ENCODE results near the gene CLPSL1. TPM values are rescaled to one million over a fixed set of nuclear protein-coding genes. Genes with fewer than 3 reads are reported as not detected.

CLPSL1 gene
- total and polyA plus RNA-seq, 2 experiments from 2014 or later: not detected

DNA sequence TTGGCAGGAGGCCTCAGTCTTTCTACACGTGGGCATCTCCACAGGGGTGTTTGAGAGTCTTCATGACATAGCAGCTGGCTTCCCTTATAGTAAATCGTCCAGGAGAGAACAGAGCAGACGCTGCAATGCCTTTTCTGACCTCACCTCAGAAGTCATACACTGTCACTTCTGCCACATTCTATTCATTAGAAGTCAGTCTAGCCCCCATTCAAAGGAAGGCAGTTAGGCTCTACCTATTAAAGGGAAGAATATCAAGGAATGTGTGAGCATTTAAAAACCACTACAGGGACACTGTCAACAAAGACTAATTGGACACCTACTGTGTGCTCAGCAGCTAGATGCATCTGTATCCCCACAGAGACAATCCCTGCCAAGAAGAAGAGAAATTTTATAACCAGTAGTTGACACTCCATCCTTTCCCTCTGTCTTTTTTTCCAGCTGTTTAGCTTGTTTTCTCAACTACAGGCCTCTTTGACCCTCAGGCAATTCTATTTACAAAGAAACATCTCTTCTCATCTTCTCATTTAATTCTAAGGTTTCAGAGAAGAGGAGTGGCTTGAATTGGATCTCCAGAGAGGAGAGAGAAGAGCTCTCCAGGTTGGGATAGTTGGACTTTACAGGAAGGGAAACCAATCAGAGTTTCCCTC lies 25.4 kb upstream of the CLPSL1 start:
- DNase-seq (ENCODE audit: low spot score): peak; percentile 21
- Histone ChIP-seq H2AFZ (no peak overlapping the region), H3K36me3 (ENCODE audit: insufficient read depth) (no peaks in the 10 kb centered on the region), H3K27ac (ENCODE audit: low read depth) (no peak overlapping the region), H4K20me1 (replicated peaks; ENCODE audit: insufficient read depth) (no peaks in the 10 kb centered on the region), H3F3A (replicated peaks; ENCODE audit: low read depth) (no peaks in the 10 kb centered on the region; the same call in 1 of the 2 replicates), H3K79me2 (replicated peaks; ENCODE audit: insufficient read depth) (no peaks in the 10 kb centered on the region), H3K4me2 (peak overlapping the region; percentile 35), H3K27me3 (ENCODE audit: insufficient read depth) (no peaks in the 10 kb centered on the region), H3K9me2 (ENCODE audit: insufficient read depth) (no peaks in the 10 kb centered on the region), H3K4me1 (ENCODE audit: insufficient read depth) (peaks cover 21% of the 10 kb centered on the region), H3K4me3 (no peak overlapping the region)
- no peak for TF ChIP-seq JUNB (IDR thresholded peaks at IDR 0.05; ENCODE audit: unreplicated experiment)
- TF ChIP-seq, protein P1, sequence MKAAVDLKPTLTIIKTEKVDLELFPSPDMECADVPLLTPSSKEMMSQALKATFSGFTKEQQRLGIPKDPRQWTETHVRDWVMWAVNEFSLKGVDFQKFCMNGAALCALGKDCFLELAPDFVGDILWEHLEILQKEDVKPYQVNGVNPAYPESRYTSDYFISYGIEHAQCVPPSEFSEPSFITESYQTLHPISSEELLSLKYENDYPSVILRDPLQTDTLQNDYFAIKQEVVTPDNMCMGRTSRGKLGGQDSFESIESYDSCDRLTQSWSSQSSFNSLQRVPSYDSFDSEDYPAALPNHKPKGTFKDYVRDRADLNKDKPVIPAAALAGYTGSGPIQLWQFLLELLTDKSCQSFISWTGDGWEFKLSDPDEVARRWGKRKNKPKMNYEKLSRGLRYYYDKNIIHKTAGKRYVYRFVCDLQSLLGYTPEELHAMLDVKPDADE (IDR thresholded peaks at IDR 0.05): no peak
- TF ChIP-seq, protein P2, sequence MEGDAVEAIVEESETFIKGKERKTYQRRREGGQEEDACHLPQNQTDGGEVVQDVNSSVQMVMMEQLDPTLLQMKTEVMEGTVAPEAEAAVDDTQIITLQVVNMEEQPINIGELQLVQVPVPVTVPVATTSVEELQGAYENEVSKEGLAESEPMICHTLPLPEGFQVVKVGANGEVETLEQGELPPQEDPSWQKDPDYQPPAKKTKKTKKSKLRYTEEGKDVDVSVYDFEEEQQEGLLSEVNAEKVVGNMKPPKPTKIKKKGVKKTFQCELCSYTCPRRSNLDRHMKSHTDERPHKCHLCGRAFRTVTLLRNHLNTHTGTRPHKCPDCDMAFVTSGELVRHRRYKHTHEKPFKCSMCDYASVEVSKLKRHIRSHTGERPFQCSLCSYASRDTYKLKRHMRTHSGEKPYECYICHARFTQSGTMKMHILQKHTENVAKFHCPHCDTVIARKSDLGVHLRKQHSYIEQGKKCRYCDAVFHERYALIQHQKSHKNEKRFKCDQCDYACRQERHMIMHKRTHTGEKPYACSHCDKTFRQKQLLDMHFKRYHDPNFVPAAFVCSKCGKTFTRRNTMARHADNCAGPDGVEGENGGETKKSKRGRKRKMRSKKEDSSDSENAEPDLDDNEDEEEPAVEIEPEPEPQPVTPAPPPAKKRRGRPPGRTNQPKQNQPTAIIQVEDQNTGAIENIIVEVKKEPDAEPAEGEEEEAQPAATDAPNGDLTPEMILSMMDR (conservative IDR thresholded peaks at IDR 0.05; ENCODE audit: low read depth in 2 of 2): no peak
- no peak for TF ChIP-seq EZH2 (IDR thresholded peaks at IDR 0.05; ENCODE audit: low read depth, unreplicated experiment)
- no peak for TF ChIP-seq STAT1 (IDR thresholded peaks at IDR 0.05; ENCODE audit: unreplicated experiment)
- TF ChIP-seq NANOG (IDR thresholded peaks at IDR 0.05; ENCODE audit: borderline replicate concordance): no peak
- no peak for TF ChIP-seq ZNF114 (CRISPR knock-in tag; IDR thresholded peaks at IDR 0.05)
- TF ChIP-seq, protein P3, sequence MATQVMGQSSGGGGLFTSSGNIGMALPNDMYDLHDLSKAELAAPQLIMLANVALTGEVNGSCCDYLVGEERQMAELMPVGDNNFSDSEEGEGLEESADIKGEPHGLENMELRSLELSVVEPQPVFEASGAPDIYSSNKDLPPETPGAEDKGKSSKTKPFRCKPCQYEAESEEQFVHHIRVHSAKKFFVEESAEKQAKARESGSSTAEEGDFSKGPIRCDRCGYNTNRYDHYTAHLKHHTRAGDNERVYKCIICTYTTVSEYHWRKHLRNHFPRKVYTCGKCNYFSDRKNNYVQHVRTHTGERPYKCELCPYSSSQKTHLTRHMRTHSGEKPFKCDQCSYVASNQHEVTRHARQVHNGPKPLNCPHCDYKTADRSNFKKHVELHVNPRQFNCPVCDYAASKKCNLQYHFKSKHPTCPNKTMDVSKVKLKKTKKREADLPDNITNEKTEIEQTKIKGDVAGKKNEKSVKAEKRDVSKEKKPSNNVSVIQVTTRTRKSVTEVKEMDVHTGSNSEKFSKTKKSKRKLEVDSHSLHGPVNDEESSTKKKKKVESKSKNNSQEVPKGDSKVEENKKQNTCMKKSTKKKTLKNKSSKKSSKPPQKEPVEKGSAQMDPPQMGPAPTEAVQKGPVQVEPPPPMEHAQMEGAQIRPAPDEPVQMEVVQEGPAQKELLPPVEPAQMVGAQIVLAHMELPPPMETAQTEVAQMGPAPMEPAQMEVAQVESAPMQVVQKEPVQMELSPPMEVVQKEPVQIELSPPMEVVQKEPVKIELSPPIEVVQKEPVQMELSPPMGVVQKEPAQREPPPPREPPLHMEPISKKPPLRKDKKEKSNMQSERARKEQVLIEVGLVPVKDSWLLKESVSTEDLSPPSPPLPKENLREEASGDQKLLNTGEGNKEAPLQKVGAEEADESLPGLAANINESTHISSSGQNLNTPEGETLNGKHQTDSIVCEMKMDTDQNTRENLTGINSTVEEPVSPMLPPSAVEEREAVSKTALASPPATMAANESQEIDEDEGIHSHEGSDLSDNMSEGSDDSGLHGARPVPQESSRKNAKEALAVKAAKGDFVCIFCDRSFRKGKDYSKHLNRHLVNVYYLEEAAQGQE (IDR thresholded peaks at IDR 0.05; ENCODE audit: unreplicated experiment): no peak
- TF ChIP-seq EZH2phosphoT487 (IDR thresholded peaks at IDR 0.05; ENCODE audit: unreplicated experiment): no peak
- TF ChIP-seq POLR2AphosphoS5 (IDR thresholded peaks at IDR 0.05; ENCODE audit: low read depth): no peak
- TF ChIP-seq ZNF331 (CRISPR knock-in tag; IDR thresholded peaks at IDR 0.05; ENCODE audit: low read depth): no peak
- TF ChIP-seq, protein P4, sequence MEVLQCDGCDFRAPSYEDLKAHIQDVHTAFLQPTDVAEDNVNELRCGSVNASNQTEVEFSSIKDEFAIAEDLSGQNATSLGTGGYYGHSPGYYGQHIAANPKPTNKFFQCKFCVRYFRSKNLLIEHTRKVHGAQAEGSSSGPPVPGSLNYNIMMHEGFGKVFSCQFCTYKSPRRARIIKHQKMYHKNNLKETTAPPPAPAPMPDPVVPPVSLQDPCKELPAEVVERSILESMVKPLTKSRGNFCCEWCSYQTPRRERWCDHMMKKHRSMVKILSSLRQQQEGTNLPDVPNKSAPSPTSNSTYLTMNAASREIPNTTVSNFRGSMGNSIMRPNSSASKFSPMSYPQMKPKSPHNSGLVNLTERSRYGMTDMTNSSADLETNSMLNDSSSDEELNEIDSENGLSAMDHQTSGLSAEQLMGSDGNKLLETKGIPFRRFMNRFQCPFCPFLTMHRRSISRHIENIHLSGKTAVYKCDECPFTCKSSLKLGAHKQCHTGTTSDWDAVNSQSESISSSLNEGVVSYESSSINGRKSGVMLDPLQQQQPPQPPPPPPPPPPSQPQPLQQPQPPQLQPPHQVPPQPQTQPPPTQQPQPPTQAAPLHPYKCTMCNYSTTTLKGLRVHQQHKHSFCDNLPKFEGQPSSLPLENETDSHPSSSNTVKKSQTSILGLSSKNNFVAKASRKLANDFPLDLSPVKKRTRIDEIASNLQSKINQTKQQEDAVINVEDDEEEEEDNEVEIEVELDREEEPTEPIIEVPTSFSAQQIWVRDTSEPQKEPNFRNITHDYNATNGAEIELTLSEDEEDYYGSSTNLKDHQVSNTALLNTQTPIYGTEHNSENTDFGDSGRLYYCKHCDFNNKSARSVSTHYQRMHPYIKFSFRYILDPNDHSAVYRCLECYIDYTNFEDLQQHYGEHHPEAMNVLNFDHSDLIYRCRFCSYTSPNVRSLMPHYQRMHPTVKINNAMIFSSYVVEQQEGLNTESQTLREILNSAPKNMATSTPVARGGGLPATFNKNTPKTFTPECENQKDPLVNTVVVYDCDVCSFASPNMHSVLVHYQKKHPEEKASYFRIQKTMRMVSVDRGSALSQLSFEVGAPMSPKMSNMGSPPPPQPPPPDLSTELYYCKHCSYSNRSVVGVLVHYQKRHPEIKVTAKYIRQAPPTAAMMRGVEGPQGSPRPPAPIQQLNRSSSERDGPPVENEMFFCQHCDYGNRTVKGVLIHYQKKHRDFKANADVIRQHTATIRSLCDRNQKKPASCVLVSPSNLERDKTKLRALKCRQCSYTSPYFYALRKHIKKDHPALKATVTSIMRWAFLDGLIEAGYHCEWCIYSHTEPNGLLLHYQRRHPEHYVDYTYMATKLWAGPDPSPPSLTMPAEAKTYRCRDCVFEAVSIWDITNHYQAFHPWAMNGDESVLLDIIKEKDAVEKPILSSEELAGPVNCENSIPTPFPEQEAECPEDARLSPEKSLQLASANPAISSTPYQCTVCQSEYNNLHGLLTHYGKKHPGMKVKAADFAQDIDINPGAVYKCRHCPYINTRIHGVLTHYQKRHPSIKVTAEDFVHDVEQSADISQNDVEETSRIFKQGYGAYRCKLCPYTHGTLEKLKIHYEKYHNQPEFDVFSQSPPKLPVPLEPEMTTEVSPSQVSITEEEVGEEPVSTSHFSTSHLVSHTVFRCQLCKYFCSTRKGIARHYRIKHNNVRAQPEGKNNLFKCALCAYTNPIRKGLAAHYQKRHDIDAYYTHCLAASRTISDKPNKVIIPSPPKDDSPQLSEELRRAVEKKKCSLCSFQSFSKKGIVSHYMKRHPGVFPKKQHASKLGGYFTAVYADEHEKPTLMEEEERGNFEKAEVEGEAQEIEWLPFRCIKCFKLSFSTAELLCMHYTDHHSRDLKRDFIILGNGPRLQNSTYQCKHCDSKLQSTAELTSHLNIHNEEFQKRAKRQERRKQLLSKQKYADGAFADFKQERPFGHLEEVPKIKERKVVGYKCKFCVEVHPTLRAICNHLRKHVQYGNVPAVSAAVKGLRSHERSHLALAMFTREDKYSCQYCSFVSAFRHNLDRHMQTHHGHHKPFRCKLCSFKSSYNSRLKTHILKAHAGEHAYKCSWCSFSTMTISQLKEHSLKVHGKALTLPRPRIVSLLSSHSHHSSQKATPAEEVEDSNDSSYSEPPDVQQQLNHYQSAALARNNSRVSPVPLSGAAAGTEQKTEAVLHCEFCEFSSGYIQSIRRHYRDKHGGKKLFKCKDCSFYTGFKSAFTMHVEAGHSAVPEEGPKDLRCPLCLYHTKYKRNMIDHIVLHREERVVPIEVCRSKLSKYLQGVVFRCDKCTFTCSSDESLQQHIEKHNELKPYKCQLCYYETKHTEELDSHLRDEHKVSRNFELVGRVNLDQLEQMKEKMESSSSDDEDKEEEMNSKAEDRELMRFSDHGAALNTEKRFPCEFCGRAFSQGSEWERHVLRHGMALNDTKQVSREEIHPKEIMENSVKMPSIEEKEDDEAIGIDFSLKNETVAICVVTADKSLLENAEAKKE (CRISPR knock-in tag; IDR thresholded peaks at IDR 0.05): no peak
- Mint-ChIP-seq H3K36me3 (ENCODE audit: low read depth) (no peaks in the 10 kb centered on the region), H3K27me3 (ENCODE audit: insufficient read depth, low read depth, poor library complexity) (peaks cover 20% of the 10 kb centered on the region), H3K4me1 (peaks cover 34% of the 10 kb centered on the region), H3K27ac (no peak overlapping the region), H3K9me3 (0 out of 3 replicates have a peak, but pooled peaks cover under 1% of the 10 kb centered on the region), H3K4me3 (no peak overlapping the region; the same call in 2 of the 3 replicates)
- ATAC-seq: peak; percentile 28

Measured in GM23338 (cell line).